ENCODE results near the gene NSG2. TPM values are rescaled to one million over a fixed set of nuclear protein-coding genes. Genes with fewer than 3 reads are reported as not detected.

Gene NSG2
- total and polyA plus RNA-seq, 4 donors: 0.14 TPM; not detected in 3

DNA sequence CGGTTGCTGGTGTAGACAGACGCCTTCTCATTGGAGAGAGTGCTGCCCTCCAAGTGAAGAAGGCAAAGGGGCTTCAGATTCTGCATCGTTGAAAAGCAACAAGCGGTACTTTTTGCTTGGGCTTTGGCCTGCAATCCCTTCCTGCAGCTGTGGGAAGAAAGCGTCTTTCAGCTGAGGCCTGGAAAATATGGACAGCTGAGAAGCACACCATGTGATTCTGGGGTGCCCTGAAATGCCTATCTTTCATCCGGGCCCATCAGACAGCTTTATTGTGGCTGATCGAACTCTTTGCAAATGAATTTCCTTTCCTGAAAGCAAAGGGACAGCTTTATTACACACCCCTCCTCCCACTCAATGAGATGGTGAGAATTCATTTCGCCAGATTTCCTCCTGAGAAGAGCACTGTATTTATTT, 74.0 kb downstream of the NSG2 start:
- DNase-seq (ENCODE audit: low spot score): no peak

DNA sequence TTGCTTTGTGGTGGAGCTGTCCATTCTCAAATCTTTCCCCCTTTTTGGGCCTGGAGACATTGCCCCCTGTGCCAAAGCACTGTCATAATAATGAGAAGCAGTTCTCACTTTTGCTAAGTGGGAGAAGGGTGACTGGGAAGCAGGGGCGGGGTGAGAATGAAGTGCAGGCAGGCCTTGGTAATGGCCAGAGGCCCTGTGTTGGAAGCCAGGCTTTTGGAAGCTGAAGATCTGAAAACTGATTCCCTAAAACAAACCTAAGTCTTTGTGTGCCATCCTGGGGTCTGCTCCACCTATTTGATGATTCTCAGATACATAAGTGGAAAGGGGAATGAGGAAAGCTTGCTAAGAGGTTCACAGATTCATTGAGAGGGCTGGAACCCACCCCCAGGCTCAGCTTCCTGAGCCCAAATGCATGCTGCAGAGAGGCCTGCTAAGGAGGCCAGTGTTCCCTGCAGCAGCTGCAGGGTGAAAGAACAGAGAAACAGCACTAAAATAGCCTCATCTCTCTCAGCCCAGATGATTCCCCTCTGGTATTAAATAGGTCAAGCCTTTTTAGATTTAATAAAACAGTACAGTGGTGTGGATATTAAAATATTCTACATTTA, 75.0 kb downstream of the NSG2 start:
- Histone ChIP-seq H3K27ac (ENCODE audit: low read depth in 1 of 2, low read length in 2 of 2) (no peak overlapping the region), H3K27me3 (ENCODE audit: control insufficient read depth in 4 of 4, insufficient read depth in 4 of 4, low read length in 3 of 4) (no peaks in the 10 kb centered on the region), H3K9ac (ENCODE audit: low read depth in 1 of 2, low read length in 2 of 2) (no peak overlapping the region), H3K4me1 (ENCODE audit: control insufficient read depth in 4 of 4, insufficient read depth in 4 of 4, low read length in 3 of 4) (no peaks in the 10 kb centered on the region), H3K9me3 (ENCODE audit: control insufficient read depth in 4 of 4, low read length in 3 of 4) (peaks cover 0 to 7% (median 1%) of the 10 kb centered on the region in 4 donors), H3K36me3 (ENCODE audit: control insufficient read depth in 4 of 4, insufficient read depth in 3 of 4, low read depth in 1 of 4, low read length in 3 of 4) (no peaks in the 10 kb centered on the region), H3K4me3 (ENCODE audit: low read depth in 1 of 3, low read length in 3 of 3) (no peak overlapping the region)
- no peak for DNase-seq (ENCODE audit: low spot score)
- 70% methylated on average over 1 of the region's 1 CpG for WGBS
- TF ChIP-seq RXRA (IDR thresholded peaks at IDR 0.05): no peak

More for the DNA sequence above, 74.0 kb downstream of the NSG2 start:
- no peak for TF ChIP-seq EGR1 (IDR thresholded peaks at IDR 0.05; ENCODE audit: low read depth in 2 of 2)
- no peak for TF ChIP-seq RXRA (IDR thresholded peaks at IDR 0.05)
- TF ChIP-seq, protein P1, sequence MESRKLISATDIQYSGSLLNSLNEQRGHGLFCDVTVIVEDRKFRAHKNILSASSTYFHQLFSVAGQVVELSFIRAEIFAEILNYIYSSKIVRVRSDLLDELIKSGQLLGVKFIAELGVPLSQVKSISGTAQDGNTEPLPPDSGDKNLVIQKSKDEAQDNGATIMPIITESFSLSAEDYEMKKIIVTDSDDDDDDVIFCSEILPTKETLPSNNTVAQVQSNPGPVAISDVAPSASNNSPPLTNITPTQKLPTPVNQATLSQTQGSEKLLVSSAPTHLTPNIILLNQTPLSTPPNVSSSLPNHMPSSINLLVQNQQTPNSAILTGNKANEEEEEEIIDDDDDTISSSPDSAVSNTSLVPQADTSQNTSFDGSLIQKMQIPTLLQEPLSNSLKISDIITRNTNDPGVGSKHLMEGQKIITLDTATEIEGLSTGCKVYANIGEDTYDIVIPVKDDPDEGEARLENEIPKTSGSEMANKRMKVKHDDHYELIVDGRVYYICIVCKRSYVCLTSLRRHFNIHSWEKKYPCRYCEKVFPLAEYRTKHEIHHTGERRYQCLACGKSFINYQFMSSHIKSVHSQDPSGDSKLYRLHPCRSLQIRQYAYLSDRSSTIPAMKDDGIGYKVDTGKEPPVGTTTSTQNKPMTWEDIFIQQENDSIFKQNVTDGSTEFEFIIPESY (IDR thresholded peaks at IDR 0.05): no peak
- TF ChIP-seq TAF1 (conservative IDR thresholded peaks at IDR 0.05): no peak
- TF ChIP-seq RAD21 (IDR thresholded peaks at IDR 0.05): no peak
- TF ChIP-seq SP1 (IDR thresholded peaks at IDR 0.05): no peak
- no peak for TF ChIP-seq HNF4A (conservative IDR thresholded peaks at IDR 0.05)
- H3K9me3 ChIP-seq (ENCODE audit: control insufficient read depth in 4 of 4, low read length in 3 of 4): peaks cover 0 to 4% (median 0%) of the 10 kb centered on the region in 4 donors
- no peak overlapping the region for H3K27ac ChIP-seq (ENCODE audit: low read depth in 1 of 2, low read length in 2 of 2)
- H3K9ac ChIP-seq (ENCODE audit: low read depth in 1 of 2, low read length in 2 of 2): no peak overlapping the region
- H3K4me1 ChIP-seq (ENCODE audit: control insufficient read depth in 4 of 4, insufficient read depth in 4 of 4, low read length in 3 of 4): no peaks in the 10 kb centered on the region
- H3K4me3 ChIP-seq (ENCODE audit: low read depth in 1 of 3, low read length in 3 of 3): no peak overlapping the region
- H3K27me3 ChIP-seq (ENCODE audit: control insufficient read depth in 4 of 4, insufficient read depth in 4 of 4, low read length in 3 of 4): no peaks in the 10 kb centered on the region
- H3K36me3 ChIP-seq (ENCODE audit: control insufficient read depth in 4 of 4, insufficient read depth in 3 of 4, low read depth in 1 of 4, low read length in 3 of 4): no peaks in the 10 kb centered on the region
- 74% methylated on average over 8 of the region's 8 CpGs for WGBS

DNA sequence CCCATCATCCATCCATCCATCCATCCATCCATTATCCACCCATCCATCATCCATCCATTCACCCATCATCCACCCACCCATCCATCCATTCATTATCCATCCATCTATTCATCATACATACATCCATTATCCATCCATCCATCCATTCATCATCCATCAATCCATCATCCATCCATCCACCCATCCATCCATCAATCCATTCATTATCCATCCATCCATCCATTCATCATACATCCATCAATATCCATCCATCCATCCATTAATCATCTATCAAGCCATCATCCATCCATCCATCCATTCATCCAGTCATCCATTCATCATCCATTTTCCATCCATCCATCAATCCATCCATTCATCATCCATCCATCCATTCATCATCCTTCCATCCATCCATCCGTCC, 89.0 kb downstream of the NSG2 start:
- Histone ChIP-seq H3K9me3 (ENCODE audit: control insufficient read depth in 4 of 4, low read length in 3 of 4) (peaks cover 0 to 5% (median 0%) of the 10 kb centered on the region in 4 donors), H3K27ac (ENCODE audit: low read depth in 1 of 2, low read length in 2 of 2) (no peak overlapping the region), H3K9ac (ENCODE audit: low read depth in 1 of 2, low read length in 2 of 2) (no peak overlapping the region), H3K36me3 (ENCODE audit: control insufficient read depth in 4 of 4, insufficient read depth in 3 of 4, low read depth in 1 of 4, low read length in 3 of 4) (no peaks in the 10 kb centered on the region), H3K4me1 (ENCODE audit: control insufficient read depth in 4 of 4, insufficient read depth in 4 of 4, low read length in 3 of 4) (peaks cover 0 to 1% (median under 1%) of the 10 kb centered on the region in 4 donors), H3K27me3 (ENCODE audit: control insufficient read depth in 4 of 4, insufficient read depth in 4 of 4, low read length in 3 of 4) (no peaks in the 10 kb centered on the region), H3K4me3 (ENCODE audit: low read depth in 1 of 3, low read length in 3 of 3) (no peak overlapping the region)
- DNase-seq (ENCODE audit: low spot score): no peak
- TF ChIP-seq EGR1 (IDR thresholded peaks at IDR 0.05; ENCODE audit: low read depth in 2 of 2) (no peak), HNF4G (IDR thresholded peaks at IDR 0.05) (no peak)
- TF ChIP-seq, protein P1 (IDR thresholded peaks at IDR 0.05): no peak
- TF ChIP-seq, protein P2, sequence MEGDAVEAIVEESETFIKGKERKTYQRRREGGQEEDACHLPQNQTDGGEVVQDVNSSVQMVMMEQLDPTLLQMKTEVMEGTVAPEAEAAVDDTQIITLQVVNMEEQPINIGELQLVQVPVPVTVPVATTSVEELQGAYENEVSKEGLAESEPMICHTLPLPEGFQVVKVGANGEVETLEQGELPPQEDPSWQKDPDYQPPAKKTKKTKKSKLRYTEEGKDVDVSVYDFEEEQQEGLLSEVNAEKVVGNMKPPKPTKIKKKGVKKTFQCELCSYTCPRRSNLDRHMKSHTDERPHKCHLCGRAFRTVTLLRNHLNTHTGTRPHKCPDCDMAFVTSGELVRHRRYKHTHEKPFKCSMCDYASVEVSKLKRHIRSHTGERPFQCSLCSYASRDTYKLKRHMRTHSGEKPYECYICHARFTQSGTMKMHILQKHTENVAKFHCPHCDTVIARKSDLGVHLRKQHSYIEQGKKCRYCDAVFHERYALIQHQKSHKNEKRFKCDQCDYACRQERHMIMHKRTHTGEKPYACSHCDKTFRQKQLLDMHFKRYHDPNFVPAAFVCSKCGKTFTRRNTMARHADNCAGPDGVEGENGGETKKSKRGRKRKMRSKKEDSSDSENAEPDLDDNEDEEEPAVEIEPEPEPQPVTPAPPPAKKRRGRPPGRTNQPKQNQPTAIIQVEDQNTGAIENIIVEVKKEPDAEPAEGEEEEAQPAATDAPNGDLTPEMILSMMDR (IDR thresholded peaks at IDR 0.05; ENCODE audit: low read depth, low read length, missing input control): no peak
- 69% methylated on average over 1 of the region's 1 CpG for WGBS
